ENCODE data around the gene ZNF277.
A peak's percentile ranks its signal among the peaks of the same experiment; 100 is the strongest.

ZNF277 gene

GRCh38 chr7:112271162-112271561, 64.7 kb downstream of the ZNF277 start:
- no peak overlapping the region for H3K4ac ChIP-seq (ENCODE audit: low read depth in 1 of 2, low read length in 2 of 2)
- H3K79me1 ChIP-seq (replicated peaks; ENCODE audit: low read length, poor library complexity, severe bottlenecking), result peaks cover 15% of the 10 kb centered on the region
- H3K23ac ChIP-seq (ENCODE audit: low read length in 2 of 2), result no peak overlapping the region
- peaks cover under 1% of the 10 kb centered on the region for H3K4me1 ChIP-seq (ENCODE audit: control insufficient read depth, insufficient read depth, low read depth, low read length)
- H3K14ac ChIP-seq (ENCODE audit: low read length in 2 of 2), result no peak overlapping the region
- H2AFZ ChIP-seq (ENCODE audit: low read depth, low read length), result no peak overlapping the region
- no peak for DNase-seq
- H2BK120ac ChIP-seq (ENCODE audit: low read depth, low read length), result no peak overlapping the region
- H3K27ac ChIP-seq (ENCODE audit: low read length, poor library complexity, severe bottlenecking), result no peak overlapping the region
- no peak overlapping the region for H4K91ac ChIP-seq (ENCODE audit: low read length)
- H3K4me3 ChIP-seq (ENCODE audit: insufficient read depth in 1 of 2, low read depth in 1 of 2, low read length in 2 of 2), result no peak overlapping the region
- H4K8ac ChIP-seq (ENCODE audit: low read length), result no peak overlapping the region
- H3K4me2 ChIP-seq (ENCODE audit: low read length, poor library complexity, severe bottlenecking), result no peak overlapping the region
- no CpG with 5 or more reads among the region's 2 CpGs for WGBS
- no peaks in the 10 kb centered on the region for H3K27me3 ChIP-seq (ENCODE audit: control insufficient read depth in 1 of 2, insufficient read depth in 1 of 2, low read length in 2 of 2)
- no peaks in the 10 kb centered on the region for H3K36me3 ChIP-seq (ENCODE audit: control insufficient read depth in 1 of 2, insufficient read depth in 2 of 2, low read depth in 1 of 2, low read length in 2 of 2)
- H3K18ac ChIP-seq (ENCODE audit: low read depth in 1 of 2, low read length in 2 of 2), result no peak overlapping the region
- no peak overlapping the region for H2BK15ac ChIP-seq (ENCODE audit: low read depth, poor library complexity, severe bottlenecking)
- no peaks in the 10 kb centered on the region for H3K9me3 ChIP-seq (ENCODE audit: control insufficient read depth, low read length)
- H2BK5ac ChIP-seq (ENCODE audit: low read depth, low read length, poor library complexity, severe bottlenecking), result no peak overlapping the region
- no peak overlapping the region for H2AK5ac ChIP-seq (ENCODE audit: low read length, severe bottlenecking)
- H3K9ac ChIP-seq (ENCODE audit: low read length), result no peak overlapping the region
- H2BK12ac ChIP-seq (ENCODE audit: low read length in 2 of 2), result no peak overlapping the region

- H2BK120ac ChIP-seq (ENCODE audit: low read depth, low read length), result no peak overlapping the region
- no peak overlapping the region for H3K27ac ChIP-seq (ENCODE audit: low read length, poor library complexity, severe bottlenecking)
- H3K9me3 ChIP-seq (ENCODE audit: control insufficient read depth, low read length), result no peaks in the 10 kb centered on the region
- peaks cover 13% of the 10 kb centered on the region for H3K79me1 ChIP-seq (replicated peaks; ENCODE audit: low read length, poor library complexity, severe bottlenecking)
- DNase-seq, result no peak
- no peak overlapping the region for H2AFZ ChIP-seq (ENCODE audit: low read depth, low read length)
- H3K9ac ChIP-seq (ENCODE audit: low read length), result no peak overlapping the region
- no peaks in the 10 kb centered on the region for H3K4me1 ChIP-seq (ENCODE audit: control insufficient read depth, insufficient read depth, low read depth, low read length)
- H3K18ac ChIP-seq (ENCODE audit: low read depth in 1 of 2, low read length in 2 of 2), result no peak overlapping the region
- H3K14ac ChIP-seq (ENCODE audit: low read length in 2 of 2), result peak overlapping the region in 1 of 2 experiments; percentile 64
- no peak overlapping the region for H3K23ac ChIP-seq (ENCODE audit: low read length in 2 of 2)
- H4K91ac ChIP-seq (ENCODE audit: low read length), result no peak overlapping the region
- H3K4ac ChIP-seq (ENCODE audit: low read depth in 1 of 2, low read length in 2 of 2), result no peak overlapping the region
- H3K27me3 ChIP-seq (ENCODE audit: control insufficient read depth in 1 of 2, insufficient read depth in 1 of 2, low read length in 2 of 2), result no peaks in the 10 kb centered on the region
- H3K36me3 ChIP-seq (ENCODE audit: control insufficient read depth in 1 of 2, insufficient read depth in 2 of 2, low read depth in 1 of 2, low read length in 2 of 2), result no peaks in the 10 kb centered on the region
- 85% methylated on average over 7 of the region's 7 CpGs for WGBS
- H2BK12ac ChIP-seq (ENCODE audit: low read length in 2 of 2), result no peak overlapping the region
- no peak overlapping the region for H2BK5ac ChIP-seq (ENCODE audit: low read depth, low read length, poor library complexity, severe bottlenecking)
- no peak overlapping the region for H2BK15ac ChIP-seq (ENCODE audit: low read depth, poor library complexity, severe bottlenecking)
- H3K4me2 ChIP-seq (ENCODE audit: low read length, poor library complexity, severe bottlenecking), result no peak overlapping the region
- no peak overlapping the region for H2AK5ac ChIP-seq (ENCODE audit: low read length, severe bottlenecking)
- H3K4me3 ChIP-seq (ENCODE audit: insufficient read depth in 1 of 2, low read depth in 1 of 2, low read length in 2 of 2), result no peak overlapping the region
- no peak overlapping the region for H4K8ac ChIP-seq (ENCODE audit: low read length)
Observed at GRCh38 chr7:112272921-112273561, 66.5 kb downstream of the ZNF277 start.

GRCh38 chr7:112279042-112279441, 72.5 kb downstream of the ZNF277 start:
- 100% methylated on average over 1 of the region's 2 CpGs for WGBS
- H2BK15ac ChIP-seq (ENCODE audit: low read depth, poor library complexity, severe bottlenecking), result no peak overlapping the region
- H2BK12ac ChIP-seq (ENCODE audit: low read length in 2 of 2), result no peak overlapping the region
- H3K23ac ChIP-seq (ENCODE audit: low read length in 2 of 2), result no peak overlapping the region
- no peak overlapping the region for H2BK5ac ChIP-seq (ENCODE audit: low read depth, low read length, poor library complexity, severe bottlenecking)
- no peak overlapping the region for H3K4me2 ChIP-seq (ENCODE audit: low read length, poor library complexity, severe bottlenecking)
- H3K4ac ChIP-seq (ENCODE audit: low read depth in 1 of 2, low read length in 2 of 2), result no peak overlapping the region
- H3K27ac ChIP-seq (ENCODE audit: low read length, poor library complexity, severe bottlenecking), result no peak overlapping the region
- H2AFZ ChIP-seq (ENCODE audit: low read depth, low read length), result no peak overlapping the region
- no peaks in the 10 kb centered on the region for H3K27me3 ChIP-seq (ENCODE audit: control insufficient read depth in 1 of 2, insufficient read depth in 1 of 2, low read length in 2 of 2)
- peaks cover 0 to 2% of the 10 kb centered on the region in 2 experiments for H3K36me3 ChIP-seq (ENCODE audit: control insufficient read depth in 1 of 2, insufficient read depth in 2 of 2, low read depth in 1 of 2, low read length in 2 of 2)
- DNase-seq, result no peak
- no peak overlapping the region for H3K9ac ChIP-seq (ENCODE audit: low read length)
- no peak overlapping the region for H2AK5ac ChIP-seq (ENCODE audit: low read length, severe bottlenecking)
- H2BK120ac ChIP-seq (ENCODE audit: low read depth, low read length), result no peak overlapping the region
- peaks cover 2% of the 10 kb centered on the region for H3K4me1 ChIP-seq (ENCODE audit: control insufficient read depth, insufficient read depth, low read depth, low read length)
- no peak overlapping the region for H3K18ac ChIP-seq (ENCODE audit: low read depth in 1 of 2, low read length in 2 of 2)
- no peak overlapping the region for H4K91ac ChIP-seq (ENCODE audit: low read length)
- H4K8ac ChIP-seq (ENCODE audit: low read length), result no peak overlapping the region
- H3K4me3 ChIP-seq (ENCODE audit: insufficient read depth in 1 of 2, low read depth in 1 of 2, low read length in 2 of 2), result no peak overlapping the region
- H3K79me1 ChIP-seq (replicated peaks; ENCODE audit: low read length, poor library complexity, severe bottlenecking), result peaks cover 28% of the 10 kb centered on the region
- no peak overlapping the region for H3K14ac ChIP-seq (ENCODE audit: low read length in 2 of 2)
- H3K9me3 ChIP-seq (ENCODE audit: control insufficient read depth, low read length), result no peaks in the 10 kb centered on the region

- Histone ChIP-seq H3K4ac (ENCODE audit: low read depth in 1 of 2, low read length in 2 of 2) (no peak overlapping the region), H3K9me3 (ENCODE audit: control insufficient read depth, low read length) (no peaks in the 10 kb centered on the region), H2AK5ac (ENCODE audit: low read length, severe bottlenecking) (no peak overlapping the region), H4K8ac (ENCODE audit: low read length) (no peak overlapping the region), H2BK12ac (ENCODE audit: low read length in 2 of 2) (no peak overlapping the region), H3K27me3 (ENCODE audit: control insufficient read depth in 1 of 2, insufficient read depth in 1 of 2, low read length in 2 of 2) (no peaks in the 10 kb centered on the region), H2BK15ac (ENCODE audit: low read depth, poor library complexity, severe bottlenecking) (no peak overlapping the region), H3K4me3 (ENCODE audit: insufficient read depth in 1 of 2, low read depth in 1 of 2, low read length in 2 of 2) (no peak overlapping the region), H3K27ac (ENCODE audit: low read length, poor library complexity, severe bottlenecking) (no peak overlapping the region), H3K36me3 (ENCODE audit: control insufficient read depth in 1 of 2, insufficient read depth in 2 of 2, low read depth in 1 of 2, low read length in 2 of 2) (peaks cover 0 to 2% of the 10 kb centered on the region in 2 experiments), H3K18ac (ENCODE audit: low read depth in 1 of 2, low read length in 2 of 2) (no peak overlapping the region), H3K23ac (ENCODE audit: low read length in 2 of 2) (no peak overlapping the region), H2BK120ac (ENCODE audit: low read depth, low read length) (no peak overlapping the region), H2AFZ (ENCODE audit: low read depth, low read length) (no peak overlapping the region), H3K14ac (ENCODE audit: low read length in 2 of 2) (no peak overlapping the region), H3K4me2 (ENCODE audit: low read length, poor library complexity, severe bottlenecking) (no peak overlapping the region), H4K91ac (ENCODE audit: low read length) (no peak overlapping the region), H2BK5ac (ENCODE audit: low read depth, low read length, poor library complexity, severe bottlenecking) (no peak overlapping the region), H3K79me1 (replicated peaks; ENCODE audit: low read length, poor library complexity, severe bottlenecking) (peaks cover 29% of the 10 kb centered on the region), H3K9ac (ENCODE audit: low read length) (no peak overlapping the region), H3K4me1 (ENCODE audit: control insufficient read depth, insufficient read depth, low read depth, low read length) (peaks cover 2% of the 10 kb centered on the region)
- 70% methylated on average over 1 of the region's 2 CpGs for WGBS
- no peak for DNase-seq
Observed at GRCh38 chr7:112280267-112280666, 73.8 kb downstream of the ZNF277 start.

Data from mesenchymal stem cell (in vitro differentiated cells and primary cell).